Loucy (cell line): Measurements from ENCODE around the gene HTR7.

Experiments
- CTCF ChIP-seq: fragments of 200-600 bp; sonication (generic); conservative IDR thresholded peaks from 2 replicates; pipeline ENCODE4 v1.5.1; 2014; ENCODE audit warnings: mild to moderate bottlenecking, antibody characterized with exemption, low read length
- EZH2phosphoT487 ChIP-seq: fragments of 200-600 bp; IDR thresholded peaks from 2 replicates; pipeline ENCODE4 v1.6.1; 2018; ENCODE audit warnings: antibody characterized with exemption, mild to moderate bottlenecking, moderate library complexity, borderline replicate concordance

- no peak for TF ChIP-seq CTCF
- TF ChIP-seq EZH2phosphoT487: no peak
Measured at GRCh38 chr10:90893190-90893589, 35.4 kb upstream of the HTR7 start.
